MV-4-11 (cell line): Measurements from ENCODE around the gene C5orf46.
"Not testable (repeated sequence)": the region's sequence is repeated elsewhere in the genome, so short reads cannot be mapped to it uniquely, and the experiment has no call there.

Experiments
- DNase-seq: peaks from one replicate; lab custom pipeline; 2025; lab: John Stamatoyannopoulos, UW

The C5orf46 gene

GRCh38 chr5:147906326-147907095, at the start of gene C5orf46:
Gene C5orf46 (minus strand): TSS chr5:147906538. CDS start chr5:147906501, 37 bp downstream.
- no peak for DNase-seq

DNA sequence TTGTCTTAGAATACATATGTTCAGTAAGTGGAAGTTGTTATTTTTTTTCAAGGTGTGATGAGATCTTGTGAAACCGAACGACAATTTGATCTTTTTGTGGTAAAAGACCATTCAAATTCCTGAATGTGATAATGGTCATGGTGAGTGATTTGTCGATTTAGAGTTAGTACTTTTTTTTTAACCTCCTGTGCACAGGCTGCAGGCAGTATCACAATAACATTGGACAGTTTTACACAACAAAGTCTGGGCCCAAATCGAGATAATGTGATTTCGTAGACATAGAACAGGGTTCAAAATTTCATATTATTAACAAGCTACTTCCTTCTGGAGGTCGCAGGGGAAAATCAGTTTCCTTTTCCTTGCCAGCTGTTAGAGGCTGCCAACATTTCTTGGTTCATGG, 48.6 kb upstream of the C5orf46 start:
- no peak for DNase-seq

DNA sequence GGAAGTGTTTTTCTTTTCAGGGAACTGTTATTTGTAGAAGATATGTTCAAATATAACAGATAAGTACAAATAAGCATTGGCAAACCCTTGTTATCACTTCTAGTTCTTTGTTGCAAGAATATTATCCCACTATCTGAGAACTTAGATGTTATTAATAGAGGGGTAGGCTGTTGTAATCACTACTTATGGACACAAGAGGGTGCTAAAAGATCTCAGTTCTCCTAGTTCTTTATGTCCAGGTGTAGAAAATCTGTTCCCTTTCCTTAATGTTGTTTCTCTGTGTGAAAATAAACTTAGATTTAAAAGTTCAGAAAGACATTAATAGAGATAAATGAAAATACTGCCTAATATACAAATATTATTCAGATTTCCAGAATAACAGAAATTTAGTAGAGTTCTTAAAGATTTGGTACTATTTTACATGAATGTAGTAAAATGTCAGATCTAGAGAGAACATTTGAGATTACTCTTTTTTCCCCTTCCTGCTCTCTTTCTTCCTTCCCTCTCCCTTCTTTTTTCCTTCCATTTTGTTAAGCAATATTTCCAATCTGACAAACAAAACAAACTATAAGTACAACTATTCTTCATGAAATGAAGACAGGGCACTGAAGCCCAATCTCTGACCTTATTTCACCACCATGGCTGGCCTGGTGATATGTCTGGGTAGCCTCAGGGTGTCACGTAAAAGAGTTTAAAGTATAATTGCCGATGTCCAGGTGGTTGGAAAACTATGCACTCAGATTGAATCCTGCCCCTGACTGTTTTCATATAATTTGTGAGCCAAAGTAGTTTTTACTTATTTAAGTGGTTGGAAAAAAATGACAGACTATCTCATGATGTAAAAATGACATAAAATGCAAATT, 43.6 kb upstream of the C5orf46 start:
- DNase-seq: peak; percentile 24

- not testable (repeated sequence) for DNase-seq
These were observed 40.4 kb upstream of the C5orf46 start for GRCh38 chr5:147946658-147947274.

DNA sequence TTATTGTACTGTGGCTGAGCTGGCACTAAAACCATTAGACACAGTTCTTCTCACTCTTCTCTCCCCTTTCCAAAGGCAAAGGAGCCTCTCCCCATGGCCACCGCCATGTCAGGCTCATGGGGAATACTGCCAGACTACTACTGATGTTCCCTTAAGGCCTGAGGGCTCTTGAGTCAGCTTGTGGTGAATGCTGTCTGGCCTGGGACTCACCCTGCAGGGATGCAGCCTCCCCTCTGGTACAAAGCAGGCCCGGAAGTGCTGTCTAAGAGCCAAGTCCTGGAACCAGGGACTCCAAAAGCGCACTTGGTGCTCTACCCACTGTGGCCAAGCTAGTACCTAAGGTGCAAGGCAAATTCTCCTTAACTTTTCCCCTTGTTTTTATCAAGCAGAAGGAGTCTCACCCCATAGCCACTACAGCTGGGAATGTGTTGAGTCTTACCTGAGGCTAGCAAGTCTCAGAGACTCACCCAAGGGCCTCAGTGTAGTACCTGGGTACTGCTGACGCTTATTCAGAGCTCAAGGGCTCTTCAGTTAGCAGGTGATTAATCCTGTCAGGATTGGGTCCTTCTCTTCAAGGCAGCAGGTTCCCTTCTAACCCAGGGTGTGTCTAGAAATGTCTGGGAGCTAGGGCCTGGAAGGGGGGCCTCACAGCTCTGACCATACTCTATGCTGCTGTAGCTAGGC, 33.2 kb upstream of the C5orf46 start:
- DNase-seq: no peak

DNA sequence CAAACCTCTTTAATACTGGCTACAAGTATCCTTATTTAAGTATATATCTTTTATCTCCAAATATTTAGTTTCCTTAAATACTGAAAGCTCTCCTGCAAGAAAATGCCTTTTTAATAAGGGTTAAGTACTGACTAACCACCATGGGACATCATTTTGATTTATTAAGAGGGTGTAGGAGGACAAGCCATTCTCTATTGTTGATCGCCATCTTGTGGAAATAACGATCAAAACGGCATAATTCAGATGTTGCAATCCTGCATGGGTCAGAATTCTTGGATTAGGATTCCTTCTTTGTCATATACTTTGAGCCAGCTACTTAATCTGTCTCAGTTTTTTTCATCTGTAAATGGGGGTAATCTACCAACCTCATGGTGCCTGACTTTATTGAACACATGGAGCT, 28.7 kb upstream of the C5orf46 start:
- DNase-seq: peak; percentile 64

DNA sequence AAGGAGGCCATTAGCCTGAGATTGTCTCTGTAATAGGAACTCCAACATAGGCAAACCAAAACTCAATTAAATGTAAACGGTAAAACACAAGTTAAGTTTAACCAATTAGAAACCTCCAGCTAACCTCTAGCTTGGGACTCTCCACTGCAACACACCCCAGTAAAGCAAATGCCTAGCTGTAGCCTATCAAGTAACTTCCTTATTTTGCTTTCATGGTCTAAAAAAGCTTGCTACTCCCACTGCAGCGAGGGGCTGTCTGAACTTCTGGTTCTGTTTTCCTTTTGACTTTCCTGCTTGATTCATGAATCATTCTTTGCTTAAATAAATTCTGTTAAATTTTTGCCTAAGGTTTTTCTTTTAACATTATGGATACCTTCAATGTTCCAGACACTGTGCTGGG, 24.4 kb upstream of the C5orf46 start:
- DNase-seq: peak; percentile 93

GRCh38 chr5:147927901-147928300, 21.6 kb upstream of the C5orf46 start:
- DNase-seq: peak; percentile 74

DNA sequence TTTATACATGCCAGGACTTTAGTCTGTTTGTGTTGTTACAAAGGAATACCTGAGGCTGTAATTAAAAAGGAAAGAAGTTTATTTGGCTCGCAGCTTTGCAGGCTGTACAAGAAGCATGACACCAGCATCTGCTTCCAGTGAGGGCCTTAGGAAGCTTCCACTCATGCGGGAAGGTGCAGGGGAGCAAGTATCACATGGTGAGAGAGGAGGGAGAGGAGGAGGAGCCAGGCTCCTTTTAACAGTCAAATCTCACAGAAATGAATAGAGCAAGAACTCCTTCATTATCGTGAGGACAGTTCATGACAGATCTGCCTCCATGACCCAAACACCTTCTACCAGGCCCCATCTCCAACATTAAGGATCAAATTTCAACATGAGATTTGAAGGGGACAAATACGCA, 18.7 kb upstream of the C5orf46 start:
- DNase-seq: no peak

- peak; percentile 86 for DNase-seq
These were observed 14.8 kb upstream of the C5orf46 start for GRCh38 chr5:147921136-147921535.

DNA sequence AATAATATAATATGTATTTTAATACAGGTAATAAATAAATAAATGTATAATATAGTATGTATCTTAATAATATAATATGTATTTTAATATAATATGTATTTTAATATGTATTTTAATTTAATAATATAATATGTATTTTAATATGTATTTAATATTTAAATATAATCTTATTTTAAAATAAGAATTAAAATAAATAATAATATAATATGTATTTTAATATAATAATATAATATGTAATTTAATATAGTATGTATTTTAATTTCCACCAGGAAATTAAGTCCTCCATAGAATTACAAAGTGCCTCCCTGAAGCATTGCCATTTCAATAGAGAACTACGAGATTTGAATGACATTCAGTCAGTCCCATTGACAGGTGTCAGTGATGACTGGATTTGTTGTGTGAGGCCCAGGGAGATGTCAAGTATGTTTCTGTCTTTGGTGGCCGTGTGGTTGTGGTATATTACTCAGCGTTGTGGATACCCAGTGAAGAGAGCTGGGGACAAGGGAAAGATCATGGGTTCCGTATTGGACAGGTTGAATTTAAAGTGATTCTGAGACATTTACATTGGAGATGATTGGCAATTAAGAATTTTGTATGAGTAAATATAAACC, 14.2 kb upstream of the C5orf46 start:
- DNase-seq: peak; percentile 72

DNA sequence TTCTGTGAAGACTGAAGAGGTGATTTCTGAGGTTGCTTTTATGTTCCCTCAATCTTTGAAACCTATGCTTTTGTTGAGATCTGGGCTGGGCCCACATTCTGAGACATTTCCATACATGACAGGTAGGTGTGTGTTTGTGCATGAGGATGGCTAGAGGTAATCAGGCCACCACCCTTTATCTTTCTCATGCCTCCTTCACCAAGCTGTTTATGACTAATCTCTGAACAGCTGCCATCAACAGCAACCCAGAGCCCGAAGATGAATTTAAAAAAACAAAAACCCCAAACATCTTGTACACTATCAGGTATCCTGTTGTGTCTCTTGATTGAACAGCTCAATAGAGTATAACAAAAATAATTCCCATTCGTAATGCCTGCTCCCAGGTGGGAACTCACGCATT, 12.6 kb upstream of the C5orf46 start:
- DNase-seq: no peak

- peak; percentile 34 for DNase-seq
These were observed 11.9 kb upstream of the C5orf46 start for GRCh38 chr5:147918101-147918685.

DNA sequence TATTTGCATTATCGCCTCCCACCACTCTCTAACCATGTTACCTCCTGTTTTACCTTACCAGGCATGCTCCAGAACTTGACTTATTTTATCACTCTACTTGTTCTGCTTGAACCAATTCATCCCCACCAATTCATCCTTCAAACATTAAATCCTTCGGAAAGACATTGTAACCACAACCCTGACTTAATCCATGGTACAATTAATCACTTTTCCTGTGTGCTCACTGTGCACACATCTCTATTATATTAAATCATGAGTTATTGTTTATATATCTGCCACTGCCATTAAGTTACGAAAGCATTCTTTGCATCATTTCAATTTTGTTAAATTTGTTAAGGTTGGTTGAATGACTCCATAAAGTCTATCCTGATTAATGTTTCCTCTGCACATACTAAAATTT, 7.4 kb upstream of the C5orf46 start:
- DNase-seq: no peak

- DNase-seq: peak; percentile 90
These were observed 5.7 kb upstream of the C5orf46 start for GRCh38 chr5:147912011-147912410.

GRCh38 chr5:147911427-147911826, 5.1 kb upstream of the C5orf46 start:
- no peak for DNase-seq

DNA sequence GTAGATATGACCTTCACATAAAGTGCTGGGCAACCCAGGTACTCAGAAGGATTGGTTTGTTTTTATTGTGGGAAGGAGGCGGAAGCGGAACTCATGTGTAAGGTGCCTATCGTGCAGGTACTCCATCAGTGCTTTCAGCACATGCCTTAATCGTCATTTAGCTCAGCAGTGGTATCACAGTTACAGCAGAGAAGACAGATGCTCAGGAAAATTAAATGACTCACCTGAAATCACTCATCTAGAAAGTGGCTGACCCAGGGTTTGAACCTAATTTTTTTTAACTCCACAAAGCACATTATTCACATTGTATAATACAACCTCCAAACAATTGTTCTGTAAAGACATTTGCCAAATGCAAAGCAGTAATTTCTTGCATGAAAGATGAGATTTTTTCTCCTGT, 2.2 kb downstream of the C5orf46 start:
- DNase-seq: no peak

DNA sequence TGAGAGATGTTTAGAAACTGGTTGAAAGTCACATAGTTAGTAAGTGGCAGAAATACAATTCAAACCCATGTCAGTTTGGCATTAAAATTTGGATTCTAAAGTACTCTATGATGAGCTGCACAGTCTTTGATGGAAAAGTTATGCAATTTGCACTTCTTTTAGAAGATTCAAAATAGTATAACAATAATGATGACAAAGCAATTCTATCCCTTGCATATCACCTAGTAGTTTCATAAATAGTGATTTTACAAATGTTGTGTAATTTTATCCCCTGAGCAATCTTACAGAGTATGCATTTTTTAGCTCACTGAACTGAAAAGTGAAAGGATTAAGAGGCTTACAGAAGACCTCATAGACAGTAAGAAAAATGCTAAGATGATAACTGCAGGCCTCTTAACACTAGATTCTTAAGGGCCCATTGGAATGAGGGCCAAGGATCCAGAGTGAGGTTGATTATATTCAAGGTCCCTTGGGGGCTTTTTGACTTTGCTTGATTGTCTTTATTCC, 3.7 kb downstream of the C5orf46 start:
- DNase-seq: no peak

DNA sequence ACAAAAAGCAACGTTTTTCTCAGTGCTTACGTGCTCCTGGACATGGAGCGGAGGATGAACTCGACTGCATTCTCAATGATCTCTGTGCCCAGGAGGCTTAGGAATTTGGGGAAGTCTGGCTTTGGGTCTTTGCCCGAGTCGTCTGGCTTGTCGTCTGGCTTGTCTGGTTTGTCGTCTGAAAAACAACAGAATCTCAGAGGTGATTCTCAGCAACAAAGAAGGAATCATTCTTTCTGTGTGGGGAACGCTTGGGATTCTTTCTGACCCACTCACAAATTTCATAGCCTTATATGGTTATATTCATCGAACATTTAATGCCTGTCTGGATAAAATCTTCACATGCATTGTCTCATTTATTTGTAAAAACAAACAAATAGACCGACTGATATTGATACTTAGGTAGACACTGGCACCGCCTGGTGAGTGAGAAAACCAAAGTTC, 4.7 kb downstream of the C5orf46 start:
- DNase-seq: no peak

DNA sequence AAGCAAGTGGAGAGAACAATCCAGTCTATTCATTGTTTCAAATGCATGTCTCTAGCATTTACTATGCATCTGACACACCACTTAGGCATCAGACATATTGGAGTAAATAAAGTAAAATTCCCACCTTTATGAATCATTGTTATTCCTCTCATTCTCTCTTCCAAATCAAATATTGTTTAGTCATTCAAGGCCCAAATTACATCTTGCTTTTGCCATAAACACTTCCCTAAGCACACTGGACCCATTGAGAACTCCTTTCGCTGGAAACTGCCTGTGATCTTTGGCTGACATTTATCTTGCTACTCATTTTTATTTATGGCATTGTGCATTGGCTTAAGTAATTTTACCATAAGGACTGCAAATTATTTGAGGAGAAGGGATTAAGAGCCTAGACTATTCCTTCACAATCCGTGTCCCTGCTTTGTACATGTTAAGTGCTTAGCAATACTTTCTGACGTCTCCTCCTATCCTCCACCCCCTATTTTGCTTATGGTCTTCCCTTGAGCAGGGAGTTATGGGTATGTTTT, 7.4 kb downstream of the C5orf46 start:
- DNase-seq: no peak

- DNase-seq: no peak
These were observed 10.5 kb downstream of the C5orf46 start for GRCh38 chr5:147895864-147896263.
